ENCODE data around the gene NPC2.
"Not testable (repeated sequence)": the region's sequence is repeated elsewhere in the genome, so short reads cannot be mapped to it uniquely, and the experiment has no call there.

Gene NPC2

DNA sequence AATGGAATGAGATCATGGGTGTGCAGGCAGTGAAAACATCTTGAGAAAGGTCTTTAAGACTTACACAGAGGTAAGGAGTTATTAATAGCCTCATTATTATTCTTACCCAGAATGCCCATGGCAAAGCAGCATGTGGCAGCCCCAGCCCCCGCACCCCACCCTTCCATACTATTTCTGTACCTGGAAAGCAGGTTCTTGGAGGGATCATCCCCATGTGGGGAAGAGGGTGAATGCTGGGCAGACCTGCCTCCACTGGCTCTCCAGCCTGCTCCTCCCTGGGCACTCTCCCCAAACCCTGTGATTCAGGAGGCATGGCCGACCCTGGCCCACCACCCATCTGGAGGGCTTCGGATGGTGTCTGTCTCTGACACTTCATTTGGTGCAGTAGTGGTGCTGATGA is 28.3 kb downstream of the NPC2 start:
- DNase-seq = no peak

- no peak for DNase-seq
Observed at GRCh38 chr14:74463697-74464096, 29.4 kb downstream of the NPC2 start.

GRCh38 chr14:74462993-74463392 is 30.1 kb downstream of the NPC2 start:
- DNase-seq = no peak

GRCh38 chr14:74459976-74460375 is 33.1 kb downstream of the NPC2 start:
- no peak for DNase-seq

- DNase-seq = peak; percentile 40
Observed at GRCh38 chr14:74459289-74459946, 33.7 kb downstream of the NPC2 start.

- no peak for DNase-seq
Observed at GRCh38 chr14:74457565-74457895, 35.6 kb downstream of the NPC2 start.

GRCh38 chr14:74456684-74457564 is 36.2 kb downstream of the NPC2 start:
- no peak for DNase-seq

DNA sequence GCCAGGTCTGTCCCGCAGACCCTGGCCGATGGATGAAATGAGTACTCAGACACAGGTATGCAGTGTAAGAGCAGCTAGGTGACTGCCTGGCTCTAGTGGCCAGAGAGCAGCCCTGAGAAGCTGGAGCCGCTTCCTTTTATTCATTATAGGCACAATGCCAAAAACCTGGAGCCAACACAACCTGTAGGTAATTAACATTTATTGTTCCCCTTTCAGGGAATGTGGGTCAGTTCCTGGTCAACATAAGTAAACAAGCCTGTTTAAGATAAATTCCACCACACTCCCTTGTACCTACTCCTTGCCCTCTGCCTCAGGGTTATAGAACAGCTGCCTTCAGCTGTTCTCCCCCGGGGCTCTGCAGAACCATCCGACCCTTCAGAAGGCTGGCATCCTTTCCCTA is 38.7 kb downstream of the NPC2 start:
- DNase-seq = not testable (repeated sequence)

DNA sequence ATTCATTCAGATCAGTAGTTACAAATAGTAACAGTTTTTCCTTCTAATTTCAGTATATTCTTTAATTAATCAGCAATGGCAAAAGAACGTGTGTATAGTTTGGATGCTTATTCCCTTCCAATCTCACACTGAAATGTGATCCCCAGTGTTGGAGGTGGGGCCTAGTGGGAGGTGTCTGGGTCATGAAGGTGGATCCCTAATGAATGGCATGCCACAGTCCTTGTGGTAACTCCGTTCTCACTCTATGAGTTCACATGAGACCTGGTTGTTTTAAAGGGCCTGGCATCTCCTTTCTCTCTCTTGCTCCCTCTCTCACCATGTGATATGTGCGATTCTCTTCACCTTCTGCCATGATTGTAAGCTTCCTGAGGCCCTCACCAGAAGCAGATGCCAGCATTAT is 48.2 kb downstream of the NPC2 start:
- no peak for DNase-seq

GRCh38 chr14:74442757-74443156 is 50.3 kb downstream of the NPC2 start:
- DNase-seq = no peak

DNA sequence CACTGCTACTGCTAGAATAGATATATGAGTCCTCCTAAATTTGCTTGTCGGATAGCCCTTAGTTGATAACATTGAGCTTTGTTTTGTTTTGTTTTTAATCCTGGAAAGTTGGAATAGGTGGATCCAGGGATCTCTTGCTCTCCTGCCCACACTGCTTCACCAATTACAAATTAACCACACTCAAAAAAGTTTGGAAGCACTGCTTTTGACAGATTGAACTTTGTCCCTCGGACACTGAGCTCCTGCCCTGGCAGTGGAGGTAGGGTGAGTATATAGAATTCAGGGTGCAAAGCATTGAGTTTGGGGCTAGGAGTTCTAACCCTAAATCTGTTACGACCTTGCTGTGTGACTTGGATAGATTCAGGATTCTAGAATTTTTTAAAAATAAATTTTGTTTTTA is 52.0 kb downstream of the NPC2 start:
- no peak for DNase-seq

DNA sequence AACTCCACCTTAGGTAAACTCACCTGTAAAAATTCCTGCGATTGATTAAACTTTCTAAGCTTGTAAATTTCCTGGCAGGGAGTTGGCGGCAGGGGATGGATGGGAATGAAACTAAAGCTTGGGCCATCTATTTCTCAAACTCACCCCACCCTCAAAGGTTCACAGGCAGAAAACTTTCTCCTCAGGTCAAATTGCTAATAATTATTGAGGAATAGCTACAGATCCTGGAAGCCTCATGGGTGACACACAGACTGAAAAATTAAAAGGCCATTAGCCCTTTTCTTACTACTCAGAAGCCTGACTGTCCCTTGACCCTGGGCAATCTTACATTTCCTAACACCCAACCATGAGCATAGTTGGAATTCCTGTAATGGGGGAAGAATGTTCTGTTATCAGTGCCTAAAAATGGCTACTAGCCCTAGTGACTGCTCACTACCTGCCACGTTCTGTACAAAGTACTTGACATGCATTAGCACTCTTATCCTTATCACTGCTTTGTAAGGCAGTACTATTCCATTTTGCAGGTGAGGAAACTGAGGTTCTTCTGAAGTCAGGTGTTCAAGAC is 54.7 kb downstream of the NPC2 start:
- no peak for DNase-seq

DNA sequence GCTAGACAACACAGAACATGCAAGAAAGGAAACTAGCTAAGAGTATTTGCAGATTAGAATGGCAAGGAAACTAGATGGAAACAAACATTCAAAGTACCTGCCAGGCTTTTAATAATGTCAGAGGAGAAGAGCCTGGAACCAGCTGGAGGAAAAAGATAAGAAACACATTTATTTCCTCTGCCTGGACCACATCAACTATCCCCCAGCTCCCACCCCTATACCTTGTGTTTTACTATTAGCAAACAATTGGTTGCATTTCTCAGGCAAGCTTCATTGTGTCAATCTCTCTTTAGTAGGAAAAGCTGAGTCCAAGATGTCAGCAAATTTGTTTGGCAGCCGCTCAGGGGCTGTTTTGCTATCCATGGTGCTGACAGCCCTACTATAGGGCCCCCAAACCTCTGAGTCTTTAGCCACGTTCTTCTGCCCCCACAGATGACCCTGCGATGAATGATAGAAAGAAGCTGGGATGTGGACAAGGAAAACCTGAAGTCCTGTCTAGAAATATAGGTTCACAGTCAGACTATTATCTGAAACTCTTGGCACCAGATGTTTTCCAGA is 55.5 kb downstream of the NPC2 start:
- DNase-seq = no peak

DNA sequence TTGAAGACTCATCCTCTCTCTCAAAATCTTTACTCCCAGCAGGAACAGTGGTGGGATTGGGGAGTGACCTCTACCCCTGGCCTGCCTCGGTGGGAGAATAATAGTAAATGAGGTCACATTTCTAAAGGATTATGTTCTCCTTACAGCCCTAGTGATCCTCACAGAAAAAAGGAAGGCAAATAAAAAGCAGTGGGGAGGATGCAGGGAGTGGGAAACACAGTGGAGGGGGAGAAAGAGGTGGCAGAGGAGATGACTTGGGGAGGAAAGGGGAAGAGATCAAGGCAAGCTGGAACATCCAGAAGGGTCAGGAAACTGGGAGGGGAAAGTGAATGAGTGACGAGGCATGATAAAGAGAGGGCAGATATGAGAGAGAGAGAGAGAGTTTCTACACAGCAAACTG is 58.8 kb downstream of the NPC2 start:
- no peak for DNase-seq

DNA sequence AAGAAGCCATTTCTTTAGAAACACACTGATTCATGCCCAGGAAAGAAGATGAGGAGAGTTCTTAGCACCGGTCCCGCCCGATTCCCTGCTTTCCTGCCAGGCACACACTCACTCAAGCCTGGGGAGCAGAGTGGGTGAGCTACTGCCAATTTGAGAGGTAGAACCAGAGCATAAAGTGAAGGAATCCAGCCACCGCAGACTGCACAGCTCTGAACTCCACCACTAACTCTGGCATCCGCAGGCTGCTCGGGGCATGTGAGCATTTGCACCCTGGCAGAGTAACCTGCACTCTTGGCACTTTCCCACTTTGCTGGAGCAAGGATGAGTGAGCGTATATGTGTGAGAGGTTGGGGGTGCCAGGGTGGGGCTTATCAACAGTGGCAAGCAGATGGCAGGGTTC is 63.1 kb downstream of the NPC2 start:
- DNase-seq = no peak
